Stomach (tissue), 4 donors: ENCODE results near the gene GRK3.

Source experiments
- EP300 ChIP-seq: sonication (generic); formaldehyde crosslinking; IDR thresholded peaks from one replicate; pipeline ENCODE4 v1.6.1; 2017; ENCODE audit warnings: antibody characterized with exemption
- TF ChIP-seq, protein P1 (sequence below), 7 experiments: fragments of 450-650 bp in 4 of 7; fragments of 200-600 bp in 3 of 7; sonication (generic) in 3 of 7; IDR thresholded peaks; one replicate each; pipeline ENCODE4 v1.5.1; 2016 to 2019; ENCODE audit warnings: antibody characterized with exemption in 7 of 7, control low read depth in 2 of 7, mild to moderate bottlenecking in 1 of 7

DNA sequence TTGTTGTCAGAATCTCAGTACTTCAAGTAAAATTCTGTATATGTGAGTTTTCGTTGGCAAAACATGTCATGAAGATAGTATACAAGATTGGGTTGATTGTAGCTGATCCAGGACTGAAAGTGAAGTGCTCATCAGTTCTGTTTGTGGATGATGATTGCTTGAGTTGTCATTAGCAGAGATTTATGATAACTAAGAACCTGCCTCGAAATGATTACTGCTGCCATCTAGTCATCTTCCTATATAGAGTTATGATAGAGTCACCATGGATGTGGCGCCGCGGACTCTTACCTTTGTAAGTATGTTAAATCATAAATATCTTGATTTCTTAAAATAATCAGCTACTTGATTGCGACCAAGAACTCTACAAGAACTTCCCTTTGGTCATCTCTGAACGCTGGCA is 149.6 kb downstream of the GRK3 start:
- TF ChIP-seq, protein P1, sequence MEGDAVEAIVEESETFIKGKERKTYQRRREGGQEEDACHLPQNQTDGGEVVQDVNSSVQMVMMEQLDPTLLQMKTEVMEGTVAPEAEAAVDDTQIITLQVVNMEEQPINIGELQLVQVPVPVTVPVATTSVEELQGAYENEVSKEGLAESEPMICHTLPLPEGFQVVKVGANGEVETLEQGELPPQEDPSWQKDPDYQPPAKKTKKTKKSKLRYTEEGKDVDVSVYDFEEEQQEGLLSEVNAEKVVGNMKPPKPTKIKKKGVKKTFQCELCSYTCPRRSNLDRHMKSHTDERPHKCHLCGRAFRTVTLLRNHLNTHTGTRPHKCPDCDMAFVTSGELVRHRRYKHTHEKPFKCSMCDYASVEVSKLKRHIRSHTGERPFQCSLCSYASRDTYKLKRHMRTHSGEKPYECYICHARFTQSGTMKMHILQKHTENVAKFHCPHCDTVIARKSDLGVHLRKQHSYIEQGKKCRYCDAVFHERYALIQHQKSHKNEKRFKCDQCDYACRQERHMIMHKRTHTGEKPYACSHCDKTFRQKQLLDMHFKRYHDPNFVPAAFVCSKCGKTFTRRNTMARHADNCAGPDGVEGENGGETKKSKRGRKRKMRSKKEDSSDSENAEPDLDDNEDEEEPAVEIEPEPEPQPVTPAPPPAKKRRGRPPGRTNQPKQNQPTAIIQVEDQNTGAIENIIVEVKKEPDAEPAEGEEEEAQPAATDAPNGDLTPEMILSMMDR (IDR thresholded peaks at IDR 0.05) = no peak
- TF ChIP-seq EP300 = no peak
